K562 (cell line): Measurements from ENCODE around the gene GPR3. TPM values are rescaled to one million over a fixed set of nuclear protein-coding genes. Genes with fewer than 3 reads are reported as not detected.

Experiments used
- CCNT2 ChIP-seq: IDR thresholded peaks from 2 replicates; pipeline ENCODE4 v1.6.1; 2011; ENCODE audit warnings: borderline replicate concordance, low read depth, mild to moderate bottlenecking, moderate library complexity, mixed read lengths, low read length; ENCODE audit not compliant: insufficient read length; ENCODE audit errors: extremely low read depth
- CHD4 ChIP-seq: fragments of 200-600 bp; sonication (generic); IDR thresholded peaks from 3 replicates; pipeline ENCODE4 v1.6.1; 2012; ENCODE audit warnings: low read depth, mild to moderate bottlenecking, mixed read lengths, low read length, inconsistent platforms; ENCODE audit not compliant: insufficient read depth, insufficient replicate concordance, poor library complexity, severe bottlenecking
- GTF2A2 ChIP-seq: IDR thresholded peaks from 2 replicates; pipeline ENCODE4 v1.6.1; 2016; ENCODE audit warnings: mild to moderate bottlenecking, missing genetic modification characterization, missing compliant biosample characterization
- PHF20 ChIP-seq: fragments of 450-650 bp; IDR thresholded peaks from 2 replicates; pipeline ENCODE4 v1.6.1; 2018; ENCODE audit not compliant: partially characterized antibody
- PHF8 ChIP-seq: fragments of 200-600 bp; sonication (generic); IDR thresholded peaks from 2 replicates; pipeline ENCODE4 v1.6.1; 2012; ENCODE audit warnings: mixed run types, mild to moderate bottlenecking, inconsistent platforms, low read length, moderate library complexity, borderline replicate concordance
- PURB ChIP-seq: sonication (generic); formaldehyde crosslinking; IDR thresholded peaks from 2 replicates; pipeline ENCODE4 v1.9.0; 2021; ENCODE audit warnings: low read depth, mild to moderate bottlenecking, missing genetic modification reagents
- ZC3H11A ChIP-seq: IDR thresholded peaks from 2 replicates; pipeline ENCODE4 v1.6.1; 2012; ENCODE audit warnings: low read depth, low read length, improper control_type of control experiment
- ZNF143 ChIP-seq: sonication (generic); formaldehyde crosslinking; IDR thresholded peaks from 2 replicates; pipeline ENCODE4 v1.9.0; 2022; ENCODE audit warnings: mild to moderate bottlenecking, missing genetic modification reagents
- ZNF3 ChIP-seq: fragments of 250-450 bp; sonication (Bioruptor Pico); IDR thresholded peaks from 2 replicates; pipeline ENCODE4 v1.5.0; 2021; ENCODE audit warnings: mild to moderate bottlenecking, moderate library complexity
- polyA plus RNA-seq, 8 experiments: library from polyadenylated mRNA; depleted of rRNA in 4 of 8; stranded (reverse) in 5 of 8; unstranded in 3 of 8; fragments of >200 nt; fragmentation: Nextera tagmentation in 2 of 8; fragmentation: Illumina TruSeq in 1 of 8; extraction: Ambion mirVana in 2 of 8; extraction: Trizol in 1 of 8; gene quantifications; 2 replicates each; pipeline versions ENCODE4 v1.2.1 to v1.2.3, GENCODE V29; 2011 to 2014; ENCODE audit warnings: inconsistent platforms in 1 of 8, missing spikeins in 1 of 8
- total RNA-seq, 7 experiments: library from RNA; depleted of rRNA in 6 of 7; stranded (reverse); fragments of >200 nt in 6 of 7; fragmentation: Illumina TruSeq in 2 of 7; extraction: Trizol in 2 of 7; gene quantifications; 2 replicates each; pipeline versions ENCODE4 v1.2.1 to v1.2.3, GENCODE V29; 2011 to 2021; ENCODE audit warnings: low replicate concordance in 1 of 7
- TF ChIP-seq, protein P1 (sequence below): fragments of 450-650 bp; IDR thresholded peaks from 2 replicates; pipeline ENCODE4 v1.6.1; 2017; ENCODE audit warnings: mild to moderate bottlenecking, moderate library complexity
- TF ChIP-seq, protein P2 (sequence below): fragments of 450-650 bp; IDR thresholded peaks from 2 replicates; pipeline ENCODE4 v1.6.1; 2016; ENCODE audit warnings: borderline replicate concordance
- TF ChIP-seq, protein P3 (sequence below), 2 experiments: fragments of 450-650 bp; IDR thresholded peaks; 2 replicates each; pipeline ENCODE4 v1.6.1; 2016; ENCODE audit warnings: mild to moderate bottlenecking in 2 of 2, borderline replicate concordance in 1 of 2, low read depth in 1 of 2, moderate library complexity in 1 of 2

The GPR3 gene
- total and polyA plus RNA-seq, 9 of the 15 experiments (the other 6 are each of a cell fraction or from before 2014, with no cell fraction given) = 0.24 to 11.5 (median 3.7) TPM

DNA sequence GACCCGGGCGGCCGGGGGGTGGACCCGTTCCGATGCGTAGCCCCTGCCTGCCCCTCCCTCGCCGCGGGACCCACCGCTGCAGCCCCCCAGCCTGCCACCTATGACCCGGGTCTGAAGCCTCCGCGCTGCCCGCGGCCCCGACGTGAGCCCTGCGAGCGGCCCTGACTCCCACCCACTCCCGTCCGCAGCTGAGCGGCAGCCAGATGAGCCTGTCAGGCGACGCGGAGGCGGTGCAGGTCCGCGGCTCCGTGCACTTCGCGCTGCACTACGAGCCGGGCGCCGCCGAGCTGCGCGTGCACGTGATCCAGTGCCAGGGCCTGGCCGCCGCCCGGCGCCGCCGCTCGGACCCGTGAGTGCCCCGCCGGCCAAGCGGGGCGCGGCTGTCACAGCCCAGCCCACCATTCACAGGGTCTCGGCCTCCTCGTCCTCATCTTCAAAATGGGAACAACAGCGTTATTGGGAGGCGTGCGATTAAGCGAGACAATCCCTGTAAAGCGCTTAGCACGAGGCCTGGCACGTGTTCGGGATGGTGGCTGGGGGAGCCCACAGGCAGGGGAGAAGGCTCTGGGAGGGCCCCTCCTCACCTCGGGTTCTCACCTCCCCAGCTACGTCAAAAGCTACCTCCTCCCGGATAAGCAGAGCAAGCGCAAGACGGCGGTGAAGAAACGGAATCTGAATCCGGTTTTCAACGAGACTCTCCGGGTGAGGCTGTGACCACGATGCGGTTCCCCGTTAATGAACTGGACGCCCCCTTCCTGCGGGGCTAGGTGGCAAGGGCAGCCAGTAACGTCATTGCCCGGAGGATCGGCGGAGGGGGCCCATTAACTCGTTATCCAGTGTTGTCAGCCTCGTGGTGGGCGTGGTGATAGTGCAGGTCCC lies 42.4 kb upstream of the GPR3 start (continued):
- TF ChIP-seq, protein P1, sequence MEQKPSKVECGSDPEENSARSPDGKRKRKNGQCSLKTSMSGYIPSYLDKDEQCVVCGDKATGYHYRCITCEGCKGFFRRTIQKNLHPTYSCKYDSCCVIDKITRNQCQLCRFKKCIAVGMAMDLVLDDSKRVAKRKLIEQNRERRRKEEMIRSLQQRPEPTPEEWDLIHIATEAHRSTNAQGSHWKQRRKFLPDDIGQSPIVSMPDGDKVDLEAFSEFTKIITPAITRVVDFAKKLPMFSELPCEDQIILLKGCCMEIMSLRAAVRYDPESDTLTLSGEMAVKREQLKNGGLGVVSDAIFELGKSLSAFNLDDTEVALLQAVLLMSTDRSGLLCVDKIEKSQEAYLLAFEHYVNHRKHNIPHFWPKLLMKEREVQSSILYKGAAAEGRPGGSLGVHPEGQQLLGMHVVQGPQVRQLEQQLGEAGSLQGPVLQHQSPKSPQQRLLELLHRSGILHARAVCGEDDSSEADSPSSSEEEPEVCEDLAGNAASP = no peak
- no peak for TF ChIP-seq PURB (CRISPR knock-in tag)
- TF ChIP-seq CCNT2 = peak; percentile 1
- TF ChIP-seq ZC3H11A = no peak
- TF ChIP-seq PHF20 = no peak
- TF ChIP-seq, protein P2, sequence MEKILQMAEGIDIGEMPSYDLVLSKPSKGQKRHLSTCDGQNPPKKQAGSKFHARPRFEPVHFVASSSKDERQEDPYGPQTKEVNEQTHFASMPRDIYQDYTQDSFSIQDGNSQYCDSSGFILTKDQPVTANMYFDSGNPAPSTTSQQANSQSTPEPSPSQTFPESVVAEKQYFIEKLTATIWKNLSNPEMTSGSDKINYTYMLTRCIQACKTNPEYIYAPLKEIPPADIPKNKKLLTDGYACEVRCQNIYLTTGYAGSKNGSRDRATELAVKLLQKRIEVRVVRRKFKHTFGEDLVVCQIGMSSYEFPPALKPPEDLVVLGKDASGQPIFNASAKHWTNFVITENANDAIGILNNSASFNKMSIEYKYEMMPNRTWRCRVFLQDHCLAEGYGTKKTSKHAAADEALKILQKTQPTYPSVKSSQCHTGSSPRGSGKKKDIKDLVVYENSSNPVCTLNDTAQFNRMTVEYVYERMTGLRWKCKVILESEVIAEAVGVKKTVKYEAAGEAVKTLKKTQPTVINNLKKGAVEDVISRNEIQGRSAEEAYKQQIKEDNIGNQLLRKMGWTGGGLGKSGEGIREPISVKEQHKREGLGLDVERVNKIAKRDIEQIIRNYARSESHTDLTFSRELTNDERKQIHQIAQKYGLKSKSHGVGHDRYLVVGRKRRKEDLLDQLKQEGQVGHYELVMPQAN = no peak
- TF ChIP-seq, protein P3, sequence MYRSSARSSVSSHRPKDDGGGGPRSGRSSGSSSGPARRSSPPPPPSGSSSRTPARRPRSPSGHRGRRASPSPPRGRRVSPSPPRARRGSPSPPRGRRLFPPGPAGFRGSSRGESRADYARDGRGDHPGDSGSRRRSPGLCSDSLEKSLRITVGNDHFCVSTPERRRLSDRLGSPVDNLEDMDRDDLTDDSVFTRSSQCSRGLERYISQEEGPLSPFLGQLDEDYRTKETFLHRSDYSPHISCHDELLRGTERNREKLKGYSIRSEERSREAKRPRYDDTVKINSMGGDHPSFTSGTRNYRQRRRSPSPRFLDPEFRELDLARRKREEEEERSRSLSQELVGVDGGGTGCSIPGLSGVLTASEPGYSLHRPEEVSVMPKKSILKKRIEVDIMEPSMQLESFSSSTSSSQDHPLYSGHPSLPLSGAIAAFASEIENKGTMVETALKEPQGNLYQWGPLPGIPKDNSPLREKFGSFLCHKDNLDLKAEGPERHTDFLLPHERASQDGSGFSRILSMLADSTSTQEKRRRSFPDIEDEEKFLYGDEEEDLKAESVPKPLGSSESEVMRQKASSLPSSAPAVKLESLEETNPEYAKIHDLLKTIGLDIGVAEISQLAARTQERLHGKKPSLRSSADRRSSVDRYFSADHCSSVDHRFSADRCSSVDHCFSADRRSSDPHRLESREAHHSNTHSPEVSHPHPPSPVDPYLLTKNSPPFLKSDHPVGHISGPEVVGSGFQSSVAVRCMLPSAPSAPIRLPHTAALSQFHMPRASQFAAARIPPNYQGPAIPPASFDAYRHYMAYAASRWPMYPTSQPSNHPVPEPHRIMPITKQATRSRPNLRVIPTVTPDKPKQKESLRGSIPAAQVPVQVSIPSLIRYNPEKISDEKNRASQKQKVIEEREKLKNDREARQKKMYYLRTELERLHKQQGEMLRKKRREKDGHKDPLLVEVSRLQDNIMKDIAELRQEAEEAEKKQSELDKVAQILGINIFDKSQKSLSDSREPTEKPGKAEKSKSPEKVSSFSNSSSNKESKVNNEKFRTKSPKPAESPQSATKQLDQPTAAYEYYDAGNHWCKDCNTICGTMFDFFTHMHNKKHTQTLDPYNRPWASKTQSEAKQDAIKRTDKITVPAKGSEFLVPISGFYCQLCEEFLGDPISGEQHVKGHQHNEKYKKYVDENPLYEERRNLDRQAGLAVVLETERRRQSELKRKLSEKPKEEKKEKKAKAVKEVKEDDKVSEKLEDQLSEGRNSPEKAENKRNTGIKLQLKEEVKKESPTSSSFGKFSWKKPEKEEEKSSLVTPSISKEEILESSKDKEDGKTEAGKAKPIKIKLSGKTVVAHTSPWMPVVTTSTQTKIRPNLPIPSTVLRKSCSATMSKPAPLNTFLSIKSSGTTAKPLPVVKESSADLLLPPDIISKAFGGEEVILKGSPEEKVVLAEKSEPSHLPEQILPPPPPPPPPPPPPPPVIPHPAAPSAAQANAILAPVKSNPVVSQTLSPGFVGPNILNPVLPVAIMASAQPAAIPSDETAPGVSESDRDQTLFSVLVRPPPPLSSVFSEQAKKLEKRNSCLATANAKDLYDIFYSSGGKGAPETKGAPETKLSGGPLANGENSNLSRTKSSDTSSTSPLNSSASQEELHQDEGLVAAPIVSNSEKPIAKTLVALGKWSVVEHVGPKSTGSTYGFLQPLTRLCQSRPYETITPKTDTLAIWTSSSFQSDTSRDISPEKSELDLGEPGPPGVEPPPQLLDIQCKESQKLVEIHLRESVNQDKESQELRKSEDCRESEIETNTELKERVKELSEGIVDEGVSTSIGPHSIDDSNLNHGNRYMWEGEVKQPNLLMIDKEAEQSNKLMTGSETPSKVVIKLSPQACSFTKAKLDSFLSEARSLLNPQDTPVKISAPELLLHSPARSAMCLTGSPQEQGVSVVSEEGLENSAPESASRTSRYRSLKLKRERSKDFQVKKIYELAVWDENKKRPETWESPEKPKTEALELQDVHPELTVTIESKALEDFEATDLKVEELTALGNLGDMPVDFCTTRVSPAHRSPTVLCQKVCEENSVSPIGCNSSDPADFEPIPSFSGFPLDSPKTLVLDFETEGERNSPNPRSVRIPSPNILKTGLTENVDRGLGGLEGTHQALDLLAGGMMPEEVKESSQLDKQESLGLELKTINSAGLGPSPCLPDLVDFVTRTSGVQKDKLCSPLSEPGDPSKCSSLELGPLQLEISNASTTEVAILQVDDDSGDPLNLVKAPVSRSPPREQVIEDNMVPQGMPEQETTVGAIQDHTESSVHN (IDR thresholded peaks at IDR 0.05; ENCODE audit: borderline replicate concordance in 1 of 2, low read depth in 1 of 2) = no peak
- no peak for TF ChIP-seq ZNF143 (CRISPR knock-in tag)
- TF ChIP-seq GTF2A2 (tag) = no peak
- no peak for TF ChIP-seq CHD4
- no peak for TF ChIP-seq ZNF3
- peak; percentile 9; the same call in 1 of the 2 replicates for TF ChIP-seq PHF8
